Activated T-cell treated with anti-CD3 and anti-CD28 coated beads, Interleukin-2, amount 50 U/mL, for 4 hours (primary cell): ENCODE results near the gene NETO2. TPM values are rescaled to one million over a fixed set of nuclear protein-coding genes. Genes with fewer than 3 reads are reported as not detected.
"Not testable (repeated sequence)": the region's sequence is repeated elsewhere in the genome, so short reads cannot be mapped to it uniquely, and the experiment has no call there.

Experiments
- ATAC-seq, 2 donors: fragments of 200-7000 bp; cut with Tn5 transposase; one replicate each; pipeline ENCODE4 v1.10.0; 2021
- DNase-seq: peaks from one replicate; pipeline ENCODE4 v3.0.0-alpha.2; 2020
- H3K27me3 Mint-ChIP-seq: one replicate; pipeline ENCODE4 v1.8.0; 2021; ENCODE audit warnings: low read depth, mixed read lengths
- H3K36me3 Mint-ChIP-seq: one replicate; pipeline ENCODE4 v1.8.0; 2022; ENCODE audit warnings: mixed read lengths; ENCODE audit not compliant: insufficient read depth
- H3K4me1 Mint-ChIP-seq: one replicate; pipeline ENCODE4 v1.8.0; 2021; ENCODE audit warnings: low read depth, mixed read lengths
- H3K4me3 Mint-ChIP-seq: one replicate; pipeline ENCODE4 v1.8.0; 2021; ENCODE audit warnings: mild to moderate bottlenecking, moderate library complexity, mixed read lengths
- H3K9me3 Mint-ChIP-seq: one replicate; pipeline ENCODE4 v1.8.0; 2021; ENCODE audit warnings: mixed read lengths
- total RNA-seq, 3 donors: library from RNA; stranded (reverse); gene quantifications; one replicate each; pipeline ENCODE4 v1.2.1, GENCODE V29; 2021

The NETO2 gene
- total RNA-seq, 3 donors from 2014 or later: 22.5 to 28.5 (median 25.7) TPM

- Mint-ChIP-seq H3K4me3 (peak overlapping the region; percentile 88), H3K9me3 (no peaks in the 10 kb centered on the region), H3K36me3 (no peaks in the 10 kb centered on the region), H3K27me3 (peaks cover 29% of the 10 kb centered on the region), H3K4me1 (peaks cover 26% of the 10 kb centered on the region)
- DNase-seq: peak; percentile 53
- peak; percentile 79 to 81 for ATAC-seq
Observed at GRCh38 chr16:47142821-47143676, 696 bp downstream of the NETO2 start.

- Mint-ChIP-seq H3K9me3 (no peaks in the 10 kb centered on the region), H3K4me3 (peak overlapping the region; percentile 88), H3K4me1 (peaks cover 26% of the 10 kb centered on the region), H3K27me3 (peaks cover 29% of the 10 kb centered on the region), H3K36me3 (no peaks in the 10 kb centered on the region)
- DNase-seq (no peak), ATAC-seq (no peak)
Observed at GRCh38 chr16:47142486-47142820, 1.3 kb downstream of the NETO2 start.

GRCh38 chr16:47141773-47142485, 1.8 kb downstream of the NETO2 start:
- peak; percentile 53 to 61 for ATAC-seq
- Mint-ChIP-seq H3K36me3 (no peaks in the 10 kb centered on the region), H3K4me1 (peaks cover 26% of the 10 kb centered on the region), H3K9me3 (no peaks in the 10 kb centered on the region), H3K27me3 (peaks cover 29% of the 10 kb centered on the region), H3K4me3 (peak overlapping the region; percentile 88)
- peak; percentile 71 for DNase-seq

- DNase-seq (no peak), ATAC-seq (no peak)
- no peaks in the 10 kb centered on the region for H3K36me3 Mint-ChIP-seq
- no peak overlapping the region for H3K4me3 Mint-ChIP-seq
- H3K4me1 Mint-ChIP-seq: peaks cover 29% of the 10 kb centered on the region
- peaks cover 27% of the 10 kb centered on the region for H3K27me3 Mint-ChIP-seq
- no peaks in the 10 kb centered on the region for H3K9me3 Mint-ChIP-seq
Observed at GRCh38 chr16:47140686-47141085, 3.1 kb downstream of the NETO2 start.

- Mint-ChIP-seq H3K36me3 (no peaks in the 10 kb centered on the region), H3K9me3 (no peaks in the 10 kb centered on the region), H3K4me1 (peaks cover 29% of the 10 kb centered on the region), H3K27me3 (peaks cover 20% of the 10 kb centered on the region), H3K4me3 (no peak overlapping the region)
- no peak for DNase-seq
- ATAC-seq: no peak
Observed at GRCh38 chr16:47139561-47140185, 4.1 kb downstream of the NETO2 start.

GRCh38 chr16:47137925-47138324, 5.8 kb downstream of the NETO2 start:
- Mint-ChIP-seq H3K4me1 (peaks cover 24% of the 10 kb centered on the region), H3K27me3 (peaks cover 16% of the 10 kb centered on the region)
- not testable (repeated sequence) for ATAC-seq, H3K4me3 Mint-ChIP-seq, H3K36me3 Mint-ChIP-seq, H3K9me3 Mint-ChIP-seq, DNase-seq

- DNase-seq (no peak), ATAC-seq (peak; percentile 51 to 76)
- Mint-ChIP-seq H3K9me3 (no peaks in the 10 kb centered on the region), H3K4me1 (peaks cover 14% of the 10 kb centered on the region), H3K4me3 (no peak overlapping the region), H3K36me3 (no peaks in the 10 kb centered on the region), H3K27me3 (peaks cover 5% of the 10 kb centered on the region)
Observed at GRCh38 chr16:47136099-47136842, 7.5 kb downstream of the NETO2 start.

- H3K4me3 Mint-ChIP-seq: no peak overlapping the region
- DNase-seq: no peak
- H3K4me1 Mint-ChIP-seq: peaks cover 14% of the 10 kb centered on the region
- no peaks in the 10 kb centered on the region for H3K36me3 Mint-ChIP-seq
- no peaks in the 10 kb centered on the region for H3K27me3 Mint-ChIP-seq
- no peak for ATAC-seq
- no peaks in the 10 kb centered on the region for H3K9me3 Mint-ChIP-seq
Observed at GRCh38 chr16:47134550-47134949, 9.2 kb downstream of the NETO2 start.

GRCh38 chr16:47132308-47132707, 11.4 kb downstream of the NETO2 start:
- DNase-seq: no peak
- no peak for ATAC-seq
- H3K4me3 Mint-ChIP-seq: no peak overlapping the region
- no peaks in the 10 kb centered on the region for H3K27me3 Mint-ChIP-seq
- H3K36me3 Mint-ChIP-seq: peaks cover 3% of the 10 kb centered on the region
- H3K9me3 Mint-ChIP-seq: no peaks in the 10 kb centered on the region
- peaks cover 10% of the 10 kb centered on the region for H3K4me1 Mint-ChIP-seq

GRCh38 chr16:47129755-47130435, 13.8 kb downstream of the NETO2 start:
- Mint-ChIP-seq H3K4me1 (peaks cover 4% of the 10 kb centered on the region), H3K36me3 (peaks cover 5% of the 10 kb centered on the region), H3K27me3 (no peaks in the 10 kb centered on the region), H3K4me3 (no peak overlapping the region), H3K9me3 (no peaks in the 10 kb centered on the region)
- DNase-seq (no peak), ATAC-seq (no peak)

- Mint-ChIP-seq H3K36me3 (peaks cover 7% of the 10 kb centered on the region), H3K4me1 (peaks cover 4% of the 10 kb centered on the region), H3K9me3 (no peaks in the 10 kb centered on the region), H3K4me3 (no peak overlapping the region), H3K27me3 (no peaks in the 10 kb centered on the region)
- DNase-seq (no peak), ATAC-seq (no peak)
Observed at GRCh38 chr16:47127541-47127940, 16.2 kb downstream of the NETO2 start.

- H3K4me1 Mint-ChIP-seq: peaks cover 4% of the 10 kb centered on the region
- peaks cover 12% of the 10 kb centered on the region for H3K36me3 Mint-ChIP-seq
- no peaks in the 10 kb centered on the region for H3K27me3 Mint-ChIP-seq
- H3K4me3 Mint-ChIP-seq: no peak overlapping the region
- ATAC-seq (no peak), DNase-seq (no peak)
- no peaks in the 10 kb centered on the region for H3K9me3 Mint-ChIP-seq
Observed at GRCh38 chr16:47125757-47126156, 18.0 kb downstream of the NETO2 start.

- DNase-seq (no peak), ATAC-seq (peak in 1 of 2 donors; percentile 46)
- Mint-ChIP-seq H3K4me3 (no peak overlapping the region), H3K9me3 (no peaks in the 10 kb centered on the region), H3K36me3 (peaks cover 5% of the 10 kb centered on the region), H3K4me1 (peaks cover 16% of the 10 kb centered on the region), H3K27me3 (no peaks in the 10 kb centered on the region)
Observed at GRCh38 chr16:47113130-47113529, 30.6 kb downstream of the NETO2 start.
